Activated gamma-delta T cell (primary cell): Measurements from ENCODE around the gene SH3GL3.

Experiments used
- DNase-seq: peaks from one replicate; lab custom pipeline; 2025; lab: John Stamatoyannopoulos, UW

The SH3GL3 gene

DNA sequence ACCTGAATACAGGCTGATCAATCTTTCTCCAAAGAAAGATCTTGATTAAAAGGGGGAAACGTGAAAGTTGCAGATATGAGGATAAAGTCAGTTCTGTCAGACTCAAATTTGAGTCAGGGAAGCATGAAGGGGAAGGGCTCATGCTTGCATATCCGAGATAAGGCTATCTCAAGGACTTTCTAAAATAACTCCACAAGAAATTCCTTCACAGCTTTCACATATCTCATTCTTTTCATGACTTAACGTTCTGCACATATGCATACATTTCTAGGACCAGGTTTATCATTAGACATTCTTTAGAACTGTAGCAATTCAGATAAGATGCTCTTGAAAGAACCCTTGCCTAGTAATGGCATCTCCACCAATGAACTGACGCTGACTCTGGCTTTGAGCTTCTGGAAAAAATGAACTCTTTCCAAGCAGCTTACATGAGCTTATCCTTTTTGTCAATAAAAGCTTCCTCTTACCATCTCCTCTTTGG is 15.9 kb downstream of the SH3GL3 start:
- no peak for DNase-seq

DNA sequence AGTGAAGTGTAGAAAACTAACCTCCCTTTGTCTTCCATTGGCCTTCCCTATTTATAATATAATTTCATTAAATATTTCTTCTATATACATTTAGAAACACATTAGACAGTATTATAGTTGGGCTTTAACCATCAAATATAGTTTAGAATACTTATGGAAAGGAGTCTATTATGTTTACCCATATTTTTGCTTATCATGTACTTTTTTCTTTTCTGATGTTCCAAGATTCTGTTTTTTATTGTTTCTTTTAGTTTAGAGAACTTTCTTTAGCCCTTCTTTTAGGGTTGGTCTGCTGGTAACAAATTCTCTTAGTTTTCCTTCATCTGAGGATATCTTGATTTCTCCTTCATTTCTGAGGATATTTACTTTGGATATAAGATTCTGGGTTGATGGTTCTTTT is 23.7 kb downstream of the SH3GL3 start:
- DNase-seq: no peak

DNA sequence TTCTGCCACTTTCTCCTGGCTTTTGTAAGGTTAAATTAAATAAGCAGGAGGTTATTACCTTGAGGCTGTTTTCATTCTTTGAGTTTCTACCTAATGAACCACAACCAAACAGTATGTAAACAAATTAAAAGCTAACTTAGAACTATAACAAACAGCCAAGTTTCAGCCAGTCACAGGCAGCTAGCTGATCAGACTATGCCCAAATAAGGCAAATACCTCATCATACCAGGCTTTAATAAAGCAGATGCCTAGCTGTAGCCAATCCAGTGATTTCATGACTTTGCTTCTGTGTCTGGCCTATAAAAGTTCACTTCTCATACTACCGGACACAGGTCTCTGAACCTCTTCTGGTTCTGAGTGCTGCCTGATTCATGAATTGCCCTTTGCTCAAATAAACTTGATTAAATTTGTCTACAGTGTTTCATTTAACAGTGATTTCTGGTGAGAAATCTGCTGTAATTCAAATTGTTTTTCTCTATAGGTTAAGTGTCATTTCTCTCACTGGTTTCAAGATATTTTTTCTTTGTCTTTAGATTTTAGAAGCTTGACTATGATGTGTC is 24.2 kb downstream of the SH3GL3 start:
- no peak for DNase-seq

- no peak for DNase-seq
Observed at GRCh38 chr15:83472151-83472550, 25.0 kb downstream of the SH3GL3 start.

GRCh38 chr15:83472797-83473196 is 25.7 kb downstream of the SH3GL3 start:
- no peak for DNase-seq

GRCh38 chr15:83474578-83474977 is 27.4 kb downstream of the SH3GL3 start:
- DNase-seq: no peak

GRCh38 chr15:83475551-83475950 is 28.4 kb downstream of the SH3GL3 start:
- DNase-seq: no peak

GRCh38 chr15:83476066-83476465 is 28.9 kb downstream of the SH3GL3 start:
- no peak for DNase-seq

DNA sequence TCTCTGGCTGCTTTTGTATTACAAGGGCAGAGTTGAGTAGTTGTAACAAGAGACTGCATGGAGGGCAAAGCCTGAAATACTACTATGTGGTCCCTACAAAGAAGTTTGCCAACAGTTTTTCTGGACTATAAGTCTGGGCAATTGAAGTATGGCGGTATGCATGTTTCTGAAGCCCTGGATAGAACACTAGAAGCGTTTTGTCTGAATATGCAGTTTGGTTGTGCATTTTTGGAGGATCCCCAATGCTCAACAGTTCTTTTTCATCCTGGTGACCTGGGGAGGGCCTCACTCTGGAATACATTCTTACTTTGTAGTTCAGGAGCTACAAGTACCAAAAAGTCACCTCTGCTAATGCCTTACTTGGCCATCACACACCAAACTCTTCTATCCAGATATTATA is 29.6 kb downstream of the SH3GL3 start:
- no peak for DNase-seq

- DNase-seq: no peak
Observed at GRCh38 chr15:83477172-83477807, 30.1 kb downstream of the SH3GL3 start.

DNA sequence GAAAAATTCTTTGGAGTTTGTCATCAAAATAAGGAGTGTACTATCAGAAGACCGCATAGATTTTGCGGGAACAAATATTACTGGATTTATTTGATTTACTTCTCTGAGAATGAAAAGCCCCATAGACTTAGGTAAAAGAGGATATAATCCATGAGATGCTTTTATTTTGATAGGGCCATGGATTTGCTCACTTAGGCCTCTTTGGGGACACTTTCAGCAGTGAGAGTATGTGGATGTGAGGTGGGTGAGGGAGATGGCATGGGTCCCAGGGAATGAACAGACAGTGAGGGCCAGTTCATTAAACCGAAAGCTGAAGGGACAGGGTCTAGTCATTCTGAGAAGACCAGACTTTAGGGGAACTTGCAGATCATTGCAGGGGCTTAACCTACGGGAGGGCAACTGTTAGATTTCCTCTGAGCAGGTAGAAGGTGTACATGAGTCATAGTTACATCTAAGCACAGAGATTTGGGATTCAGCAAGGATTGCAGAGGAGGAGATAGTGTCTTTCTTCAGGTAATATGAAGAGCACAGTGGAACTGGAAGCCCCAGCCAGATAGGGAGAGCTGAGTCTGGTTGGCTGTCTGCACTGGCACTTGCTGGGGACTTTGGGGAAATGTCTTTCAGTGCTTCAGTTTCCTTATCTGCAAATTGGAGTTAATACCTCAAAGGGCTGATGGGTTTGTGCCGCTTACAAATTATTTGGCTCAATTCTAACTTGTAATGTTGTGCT is 30.8 kb downstream of the SH3GL3 start:
- no peak for DNase-seq

DNA sequence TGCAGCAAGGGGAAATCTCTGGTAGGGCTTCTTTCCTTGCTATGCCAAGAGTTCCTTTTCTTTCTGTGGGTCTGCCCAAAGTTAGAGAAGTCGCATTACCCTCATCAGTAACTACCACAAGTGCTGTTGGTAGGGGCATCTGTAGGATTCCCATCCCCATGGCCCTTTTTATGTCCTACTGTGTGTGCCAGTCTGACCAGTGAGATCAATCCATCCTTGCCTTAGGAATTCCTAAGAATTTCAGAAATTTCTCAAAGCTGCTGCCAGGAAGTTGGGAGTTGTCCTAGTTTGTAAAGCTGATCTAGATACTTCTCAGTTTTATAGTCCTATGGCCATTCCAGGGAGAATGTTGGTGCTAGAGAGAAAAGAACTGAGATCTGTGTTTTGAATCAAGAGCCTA is 36.5 kb downstream of the SH3GL3 start:
- no peak for DNase-seq

GRCh38 chr15:83484636-83485035 is 37.5 kb downstream of the SH3GL3 start:
- DNase-seq: no peak

GRCh38 chr15:83486363-83486762 is 39.2 kb downstream of the SH3GL3 start:
- DNase-seq: no peak

DNA sequence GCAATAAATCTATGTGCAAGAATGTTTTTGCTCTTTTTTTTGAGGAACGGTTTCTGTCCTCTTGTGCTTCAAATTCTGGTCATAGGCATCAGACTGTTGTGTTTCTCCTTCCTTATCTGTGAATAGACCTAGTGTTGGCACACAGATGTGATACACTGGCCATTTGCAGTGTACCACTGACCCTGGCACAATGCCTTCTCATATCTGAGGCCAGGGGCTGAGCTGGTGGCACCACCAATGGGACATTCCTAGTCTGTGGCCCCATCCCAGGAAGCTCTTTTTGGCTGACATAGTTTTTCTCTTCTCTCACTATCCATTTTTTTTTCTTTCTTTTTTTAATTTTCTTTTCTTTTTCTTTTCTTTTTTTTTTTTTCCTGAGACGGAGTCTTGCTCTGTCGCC is 40.4 kb downstream of the SH3GL3 start:
- DNase-seq: no peak

GRCh38 chr15:83489690-83490089 is 42.5 kb downstream of the SH3GL3 start:
- no peak for DNase-seq

DNA sequence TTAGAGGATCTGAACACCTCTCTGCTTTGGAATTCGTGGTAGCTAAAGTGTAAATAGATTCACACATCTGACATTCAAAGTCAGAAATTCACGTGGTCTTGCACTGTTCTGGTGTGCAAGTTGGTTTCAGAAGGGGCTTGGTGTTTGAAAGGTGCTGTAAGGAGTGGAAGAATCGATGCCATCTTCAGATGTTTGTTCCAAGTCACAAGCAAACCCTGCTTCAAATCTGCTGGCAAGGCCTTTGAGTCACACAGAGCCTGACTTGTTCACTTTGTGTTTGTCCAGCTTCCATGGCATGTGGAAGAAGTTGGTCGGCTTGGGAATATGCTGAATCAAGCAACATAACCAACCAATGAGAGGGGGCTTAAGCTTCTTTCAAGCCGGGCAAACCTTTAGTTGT is 44.3 kb downstream of the SH3GL3 start:
- DNase-seq: no peak

GRCh38 chr15:83496766-83497165 is 49.6 kb downstream of the SH3GL3 start:
- no peak for DNase-seq

- no peak for DNase-seq
Observed at GRCh38 chr15:83498374-83498773, 51.2 kb downstream of the SH3GL3 start.

DNA sequence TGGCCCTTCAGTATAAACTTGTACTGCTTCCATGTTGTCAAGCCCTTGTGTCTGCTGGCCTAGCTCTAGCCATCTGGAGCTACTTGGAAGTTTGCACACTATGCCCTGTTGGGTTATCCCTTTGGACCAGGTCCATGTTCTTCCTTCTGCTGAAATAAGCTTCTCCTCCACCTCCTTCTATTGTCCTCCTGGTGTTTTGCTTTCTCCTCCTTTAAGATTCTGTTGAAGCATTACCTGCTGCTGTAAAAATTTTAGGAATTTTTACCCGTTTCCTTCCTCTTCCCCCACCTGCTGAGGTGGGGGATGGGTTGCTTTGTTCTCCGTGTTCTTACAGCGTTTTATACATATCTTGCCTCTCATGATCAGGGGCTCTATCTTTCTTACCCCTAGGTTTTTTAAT is 51.7 kb downstream of the SH3GL3 start:
- DNase-seq: no peak

- DNase-seq: no peak
Observed at GRCh38 chr15:83499476-83499875, 52.3 kb downstream of the SH3GL3 start.

DNA sequence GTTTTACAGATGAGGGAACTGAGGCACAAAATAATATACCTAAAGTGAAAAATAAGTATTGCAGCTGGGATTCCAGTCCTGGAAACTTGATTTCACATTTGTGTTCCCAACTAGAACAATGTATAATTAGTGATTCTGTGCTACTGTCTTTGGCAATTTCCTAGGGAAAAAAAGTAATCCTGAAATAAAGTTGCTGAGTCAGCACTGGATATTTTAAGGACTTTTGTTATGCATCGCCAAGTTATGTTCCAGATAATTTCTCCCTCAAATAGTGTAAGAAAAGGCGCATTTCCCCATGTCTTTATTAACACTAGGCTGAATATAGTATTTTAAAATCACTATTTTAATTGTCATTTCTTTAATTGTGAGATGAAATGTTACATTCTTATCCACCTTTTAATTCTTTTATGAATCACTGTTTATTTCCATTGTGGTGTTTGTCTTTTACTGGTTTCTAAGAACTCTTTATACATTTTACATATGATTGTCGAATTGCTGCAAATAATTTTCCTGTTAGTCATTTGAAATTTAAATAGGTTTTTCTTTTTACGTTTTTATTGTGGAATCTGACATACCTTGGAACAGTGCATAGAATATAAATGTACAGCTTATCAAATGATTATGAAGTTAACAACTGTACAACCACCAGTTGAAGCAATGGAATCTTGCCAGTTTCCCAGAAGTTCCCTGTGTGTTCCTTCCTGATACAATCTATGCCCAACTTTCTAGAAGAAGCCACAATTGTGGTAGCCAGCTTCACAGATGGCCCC is 56.6 kb downstream of the SH3GL3 start:
- DNase-seq: no peak

GRCh38 chr15:83504365-83504764 is 57.2 kb downstream of the SH3GL3 start:
- DNase-seq: no peak
